ENCODE data around the gene IQGAP3.

IQGAP3 gene

DNA sequence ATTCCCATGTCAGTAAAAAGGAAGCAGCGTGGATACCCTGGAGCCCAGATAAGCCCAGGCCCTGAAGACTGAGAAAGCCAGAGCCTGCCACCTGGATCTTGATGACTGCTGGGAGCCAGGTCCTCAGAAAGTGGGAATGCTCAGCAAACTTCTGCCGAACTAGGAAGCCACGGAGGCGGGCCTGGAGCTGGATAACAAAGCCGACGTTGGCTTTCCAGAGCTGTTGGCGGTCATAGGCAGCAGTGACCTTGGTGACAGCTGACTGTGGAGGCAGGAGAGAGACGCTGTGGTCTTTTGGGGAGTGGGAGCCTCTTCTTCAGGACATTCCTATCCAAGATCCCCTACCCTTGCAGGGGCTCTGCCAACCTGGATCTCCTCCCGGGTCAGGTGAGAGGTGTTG lies 24.4 kb downstream of the IQGAP3 start:
- DNase-seq (ENCODE audit: extremely low read depth, low read depth), result no peak
- TF ChIP-seq, protein P1, sequence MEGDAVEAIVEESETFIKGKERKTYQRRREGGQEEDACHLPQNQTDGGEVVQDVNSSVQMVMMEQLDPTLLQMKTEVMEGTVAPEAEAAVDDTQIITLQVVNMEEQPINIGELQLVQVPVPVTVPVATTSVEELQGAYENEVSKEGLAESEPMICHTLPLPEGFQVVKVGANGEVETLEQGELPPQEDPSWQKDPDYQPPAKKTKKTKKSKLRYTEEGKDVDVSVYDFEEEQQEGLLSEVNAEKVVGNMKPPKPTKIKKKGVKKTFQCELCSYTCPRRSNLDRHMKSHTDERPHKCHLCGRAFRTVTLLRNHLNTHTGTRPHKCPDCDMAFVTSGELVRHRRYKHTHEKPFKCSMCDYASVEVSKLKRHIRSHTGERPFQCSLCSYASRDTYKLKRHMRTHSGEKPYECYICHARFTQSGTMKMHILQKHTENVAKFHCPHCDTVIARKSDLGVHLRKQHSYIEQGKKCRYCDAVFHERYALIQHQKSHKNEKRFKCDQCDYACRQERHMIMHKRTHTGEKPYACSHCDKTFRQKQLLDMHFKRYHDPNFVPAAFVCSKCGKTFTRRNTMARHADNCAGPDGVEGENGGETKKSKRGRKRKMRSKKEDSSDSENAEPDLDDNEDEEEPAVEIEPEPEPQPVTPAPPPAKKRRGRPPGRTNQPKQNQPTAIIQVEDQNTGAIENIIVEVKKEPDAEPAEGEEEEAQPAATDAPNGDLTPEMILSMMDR (IDR thresholded peaks at IDR 0.05; ENCODE audit: low read depth, low read length), result no peak

DNA sequence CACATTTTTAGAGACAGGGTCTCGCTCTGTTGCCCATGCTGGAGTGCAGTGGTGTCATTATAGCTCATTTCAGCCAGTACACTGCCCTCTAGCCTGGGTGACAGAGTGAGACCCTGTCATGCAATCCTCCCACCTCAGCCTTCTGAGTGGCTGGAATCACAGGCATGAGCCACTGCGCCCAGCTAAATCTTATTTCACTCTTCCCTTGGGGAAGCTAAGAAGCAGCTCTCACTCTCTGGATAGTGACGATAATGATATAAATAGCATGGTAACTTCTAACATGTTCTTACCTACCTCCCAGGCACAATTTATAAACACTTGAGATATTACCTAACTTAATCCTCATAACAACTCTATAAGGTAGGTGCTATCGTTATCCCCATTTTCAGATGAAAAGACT lies 24.9 kb downstream of the IQGAP3 start:
- DNase-seq (ENCODE audit: extremely low read depth, low read depth), result no peak
- TF ChIP-seq, protein P1 (IDR thresholded peaks at IDR 0.05; ENCODE audit: low read depth, low read length), result no peak

DNA sequence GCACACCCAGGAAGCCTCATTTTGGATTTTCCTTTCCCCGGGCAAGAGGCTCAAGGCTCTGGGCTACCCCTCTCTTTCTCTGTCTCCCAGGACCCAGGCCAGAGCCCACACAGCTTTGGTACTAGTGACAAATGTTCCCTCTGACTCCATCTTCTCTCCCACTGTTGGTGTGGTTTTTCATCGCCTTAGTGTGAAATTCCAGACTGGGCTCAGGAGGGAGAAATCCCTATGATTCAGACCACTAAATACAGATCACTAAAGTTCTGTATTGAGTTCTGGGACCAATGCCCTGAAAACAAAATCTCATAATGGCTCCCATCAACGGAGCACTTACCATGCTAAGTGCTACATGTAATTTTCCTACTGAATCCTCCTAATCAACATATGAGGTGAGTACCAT lies 26.1 kb downstream of the IQGAP3 start:
- TF ChIP-seq, protein P1 (IDR thresholded peaks at IDR 0.05; ENCODE audit: low read depth, low read length), result no peak
- no peak for DNase-seq (ENCODE audit: extremely low read depth, low read depth)

DNA sequence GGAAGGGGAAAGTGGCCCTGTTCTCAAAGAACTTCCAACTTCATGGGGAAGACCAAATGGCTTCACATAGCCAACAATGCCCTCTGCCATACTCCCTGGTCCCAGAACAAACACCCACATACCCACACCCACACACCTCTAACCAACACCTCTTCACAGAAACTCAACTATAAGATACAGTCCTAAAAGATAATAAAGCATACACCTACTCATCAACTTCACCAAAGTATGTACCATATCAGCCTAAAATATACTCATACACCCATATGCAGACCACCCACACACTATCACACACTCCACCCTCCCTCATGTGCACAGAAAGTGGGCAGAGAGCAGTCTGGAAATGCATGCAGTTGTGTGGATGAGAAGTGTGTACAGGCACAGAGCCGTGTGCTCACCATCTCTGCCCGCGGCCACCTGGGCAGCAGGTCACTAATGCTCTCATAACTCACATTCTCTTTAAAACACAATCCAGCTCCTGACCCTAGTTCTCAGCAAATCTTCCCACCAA lies 27.7 kb downstream of the IQGAP3 start:
- TF ChIP-seq, protein P1 (IDR thresholded peaks at IDR 0.05; ENCODE audit: low read depth, low read length), result no peak
- DNase-seq (ENCODE audit: extremely low read depth, low read depth), result no peak

DNA sequence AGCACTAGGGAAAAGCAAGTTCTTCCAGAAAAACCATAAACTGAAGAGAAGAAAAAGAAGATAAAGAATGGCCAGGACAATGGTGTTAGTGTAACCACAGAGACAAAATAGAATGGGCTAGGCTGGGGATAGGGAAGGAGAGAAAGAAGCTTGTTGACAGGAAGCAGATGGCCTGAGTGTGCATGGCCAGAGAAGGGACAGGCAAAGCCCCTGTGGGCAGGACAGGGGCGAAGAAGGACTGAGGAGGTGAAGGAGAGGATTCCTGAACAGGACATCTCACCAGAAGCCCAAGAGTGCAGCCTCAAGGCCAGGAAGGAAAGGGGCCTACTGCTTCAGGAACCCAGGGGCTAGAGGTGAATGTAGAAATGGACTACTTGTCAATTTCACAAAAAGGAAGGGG lies 29.3 kb downstream of the IQGAP3 start:
- TF ChIP-seq, protein P1 (IDR thresholded peaks at IDR 0.05; ENCODE audit: low read depth, low read length), result no peak
- no peak for DNase-seq (ENCODE audit: extremely low read depth, low read depth)

DNA sequence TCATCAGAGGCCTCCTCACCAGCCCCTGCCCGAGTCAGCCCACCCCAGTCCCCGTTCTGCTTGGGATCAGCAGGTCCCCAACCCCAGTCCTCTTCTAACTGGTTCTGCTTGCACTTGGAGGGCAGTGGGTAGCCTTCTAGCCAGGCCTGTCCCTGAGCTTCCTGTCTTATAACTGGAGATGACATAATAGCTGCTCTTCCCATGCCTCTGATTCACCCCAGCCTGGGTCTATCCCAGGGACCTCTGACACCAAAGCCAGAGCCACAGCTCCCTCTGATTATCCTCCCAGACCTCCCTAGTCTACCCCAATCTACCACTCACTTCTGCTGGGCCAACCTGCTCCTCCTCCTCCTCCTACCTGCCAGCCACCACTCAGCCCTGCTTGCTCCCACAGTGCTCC lies 31.4 kb downstream of the IQGAP3 start:
- no peak for DNase-seq (ENCODE audit: extremely low read depth, low read depth)
- TF ChIP-seq, protein P1 (IDR thresholded peaks at IDR 0.05; ENCODE audit: low read depth, low read length), result no peak

DNA sequence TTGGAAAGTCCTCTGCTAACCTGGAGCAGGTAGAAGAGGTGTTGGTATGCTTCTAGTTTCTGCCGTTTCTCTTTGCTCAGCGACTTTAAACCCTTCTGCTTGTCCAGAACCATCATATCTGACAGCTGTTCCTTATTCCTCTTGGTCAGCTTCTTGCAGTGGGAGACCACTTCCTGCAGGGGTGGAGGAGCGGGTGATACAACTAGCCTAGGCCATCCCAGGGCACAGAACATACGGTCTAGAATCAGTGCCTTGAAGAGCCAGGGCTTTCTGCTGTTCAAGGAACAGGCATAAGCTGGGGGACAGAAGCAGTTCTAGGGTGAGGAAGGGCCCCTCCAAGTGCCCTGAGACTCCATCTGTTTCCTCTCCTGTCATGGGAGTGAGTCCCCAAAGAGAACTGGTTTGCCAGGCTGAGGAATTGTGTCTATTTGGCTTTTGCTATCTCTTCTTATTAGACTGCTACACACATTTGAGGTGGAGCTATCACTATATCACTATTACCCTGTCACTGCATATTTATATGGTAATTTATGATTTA lies 32.5 kb downstream of the IQGAP3 start:
- TF ChIP-seq, protein P1 (IDR thresholded peaks at IDR 0.05; ENCODE audit: low read depth, low read length), result no peak
- no peak for DNase-seq (ENCODE audit: extremely low read depth, low read depth)

All from AG09319 (cell line).